ENCODE results near the gene CAPZB.

DNA sequence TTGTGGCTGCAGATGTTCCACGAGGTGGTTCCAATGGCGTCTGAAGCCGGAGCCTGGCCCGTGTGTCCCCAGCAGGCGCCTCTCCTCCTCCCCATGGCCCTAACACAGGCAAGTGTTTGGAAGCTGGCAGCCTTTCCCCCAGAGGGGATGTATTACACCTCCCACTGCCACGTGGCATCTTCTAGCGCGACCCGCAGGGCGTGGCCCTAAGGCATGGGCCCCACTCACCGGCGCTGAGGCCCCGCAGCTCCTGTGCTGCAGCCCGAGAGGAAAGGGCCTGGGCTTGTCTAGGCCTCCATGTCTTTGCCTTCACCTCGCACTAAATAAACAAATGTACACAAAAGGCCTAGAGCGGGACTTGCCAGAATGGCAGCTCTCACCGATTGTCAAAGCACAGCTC is 135.3 kb downstream of the CAPZB start:
- TF ChIP-seq, protein P1, sequence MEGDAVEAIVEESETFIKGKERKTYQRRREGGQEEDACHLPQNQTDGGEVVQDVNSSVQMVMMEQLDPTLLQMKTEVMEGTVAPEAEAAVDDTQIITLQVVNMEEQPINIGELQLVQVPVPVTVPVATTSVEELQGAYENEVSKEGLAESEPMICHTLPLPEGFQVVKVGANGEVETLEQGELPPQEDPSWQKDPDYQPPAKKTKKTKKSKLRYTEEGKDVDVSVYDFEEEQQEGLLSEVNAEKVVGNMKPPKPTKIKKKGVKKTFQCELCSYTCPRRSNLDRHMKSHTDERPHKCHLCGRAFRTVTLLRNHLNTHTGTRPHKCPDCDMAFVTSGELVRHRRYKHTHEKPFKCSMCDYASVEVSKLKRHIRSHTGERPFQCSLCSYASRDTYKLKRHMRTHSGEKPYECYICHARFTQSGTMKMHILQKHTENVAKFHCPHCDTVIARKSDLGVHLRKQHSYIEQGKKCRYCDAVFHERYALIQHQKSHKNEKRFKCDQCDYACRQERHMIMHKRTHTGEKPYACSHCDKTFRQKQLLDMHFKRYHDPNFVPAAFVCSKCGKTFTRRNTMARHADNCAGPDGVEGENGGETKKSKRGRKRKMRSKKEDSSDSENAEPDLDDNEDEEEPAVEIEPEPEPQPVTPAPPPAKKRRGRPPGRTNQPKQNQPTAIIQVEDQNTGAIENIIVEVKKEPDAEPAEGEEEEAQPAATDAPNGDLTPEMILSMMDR (IDR thresholded peaks at IDR 0.05; ENCODE audit: borderline replicate concordance, extremely low read depth, low read length, poor library complexity, severe bottlenecking) = no peak
- no peak for TF ChIP-seq EZH2 (IDR thresholded peaks at IDR 0.05; ENCODE audit: borderline replicate concordance, low read depth, low read length, severe bottlenecking)

All from DND-41 (cell line).